EH (cell line): ENCODE results near the gene MIEF1.

Experiments used
- DNase-seq: peaks from one replicate; pipeline ENCODE4 v3.0.0-alpha.2; 2015; ENCODE audit warnings: low read depth

The MIEF1 gene

DNA sequence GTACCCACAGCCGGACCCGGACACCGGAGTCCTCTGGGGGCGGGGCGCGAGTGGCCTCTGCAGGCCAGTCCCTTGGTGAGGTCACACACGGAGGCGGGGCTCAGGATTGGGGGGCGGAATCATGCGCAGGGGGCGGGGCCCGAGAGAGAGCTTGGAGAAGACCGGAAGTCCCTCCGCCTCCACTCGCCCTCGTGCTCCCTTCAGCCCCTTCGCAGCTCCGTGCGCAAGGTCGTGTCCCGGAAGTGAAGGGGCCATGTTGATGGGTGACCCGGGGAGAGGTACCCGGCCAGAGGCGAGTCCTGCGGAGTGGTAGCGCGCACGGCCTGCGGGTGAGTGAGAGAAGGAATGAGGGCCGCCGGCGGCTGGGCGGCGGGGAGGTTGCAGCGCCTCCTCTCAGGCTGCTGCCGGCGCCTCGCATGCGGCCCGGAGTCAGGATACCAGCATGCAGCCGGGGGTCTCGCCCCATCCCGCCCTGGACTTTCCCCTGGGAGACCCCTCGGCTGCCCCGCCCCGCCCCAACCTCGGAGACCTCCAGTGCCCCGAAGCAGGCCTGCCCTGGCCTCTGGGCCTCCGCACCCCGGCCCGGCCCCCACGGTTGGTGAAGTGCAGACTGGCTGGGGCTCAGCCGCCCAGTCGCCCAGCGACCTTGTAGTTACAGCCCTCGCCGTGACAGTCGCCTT, at the start of gene MIEF1:
MIEF1 (plus strand) TSS at position 182 of the 680 bp plus-strand sequence. CDS start 9,005 bp downstream, outside the sequence.
- peak; percentile 96 for DNase-seq

DNA sequence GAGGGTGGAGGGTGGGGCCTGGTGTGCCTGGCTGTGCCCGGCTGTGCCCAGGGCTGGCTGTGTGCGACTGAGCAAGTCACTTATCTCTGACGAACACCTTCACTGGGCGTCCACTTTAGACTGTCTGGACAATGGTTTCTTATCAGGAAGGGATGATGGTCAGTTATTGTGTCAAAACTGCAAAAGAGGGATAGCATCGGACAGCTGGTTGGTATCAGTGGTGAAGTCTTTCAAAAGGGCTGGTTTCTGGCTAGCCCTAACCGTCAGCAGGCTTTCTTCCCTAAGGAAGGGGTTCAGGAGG, 49.4 kb upstream of the MIEF1 start:
- DNase-seq, result no peak

GRCh38 chr22:39453765-39454378, 48.2 kb upstream of the MIEF1 start:
- DNase-seq, result no peak

GRCh38 chr22:39454385-39454871, 47.7 kb upstream of the MIEF1 start:
- DNase-seq, result no peak

DNA sequence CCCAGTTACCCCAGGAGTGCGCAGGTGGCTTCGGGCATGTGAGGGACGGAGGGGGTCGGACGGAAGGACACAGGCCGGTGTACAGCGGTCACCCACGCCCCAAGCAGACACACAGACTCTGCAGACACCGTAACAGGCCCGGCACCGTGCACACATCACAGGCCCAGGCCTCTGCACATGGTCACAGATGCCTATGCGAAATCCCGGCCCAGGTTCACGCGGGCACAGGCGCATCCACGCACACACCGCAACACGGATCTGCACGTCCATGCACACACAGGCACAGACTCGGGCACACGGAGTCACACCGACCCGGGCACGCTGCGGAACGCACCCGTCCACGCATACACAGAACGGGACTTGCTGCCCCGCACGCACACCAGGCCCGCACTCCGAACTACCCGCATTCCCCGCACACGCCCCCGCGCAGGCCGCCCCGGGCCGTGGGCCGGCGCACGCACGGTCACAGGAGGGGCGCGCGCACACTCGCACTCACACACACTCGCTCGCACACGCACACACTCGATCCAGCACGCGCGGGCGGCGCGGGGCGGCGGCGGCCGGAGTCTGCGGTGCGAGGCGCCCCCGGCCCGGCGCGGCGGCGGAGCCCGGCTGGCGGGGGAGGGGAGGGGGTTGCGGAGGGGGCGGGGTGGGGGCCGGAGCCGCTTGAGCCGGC, 45.4 kb upstream of the MIEF1 start, which contains the start of gene MGAT3:
MGAT3 (plus strand) TSS at position 491 of the 676 bp plus-strand sequence. CDS start 30,336 bp downstream, outside the sequence.
- no peak for DNase-seq

DNA sequence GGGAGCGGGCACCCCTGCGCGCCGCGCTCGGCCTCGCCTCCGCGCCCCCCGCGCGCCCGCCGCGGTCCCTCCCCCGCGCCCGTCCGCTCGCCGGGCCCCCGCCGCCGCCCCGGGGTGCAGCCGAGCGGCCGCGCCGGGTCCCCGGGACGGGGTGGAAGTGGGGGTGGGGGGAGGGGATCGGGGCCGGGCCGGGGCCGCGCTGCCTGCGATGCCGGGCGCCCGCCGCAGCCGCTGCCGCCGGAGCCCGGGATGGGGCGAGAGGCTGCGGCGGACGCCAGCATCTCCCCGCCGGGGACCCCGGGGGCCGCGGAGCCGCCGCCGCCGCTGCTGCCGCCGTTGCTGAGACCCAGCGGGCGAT, 44.9 kb upstream of the MIEF1 start:
- DNase-seq, result no peak

DNA sequence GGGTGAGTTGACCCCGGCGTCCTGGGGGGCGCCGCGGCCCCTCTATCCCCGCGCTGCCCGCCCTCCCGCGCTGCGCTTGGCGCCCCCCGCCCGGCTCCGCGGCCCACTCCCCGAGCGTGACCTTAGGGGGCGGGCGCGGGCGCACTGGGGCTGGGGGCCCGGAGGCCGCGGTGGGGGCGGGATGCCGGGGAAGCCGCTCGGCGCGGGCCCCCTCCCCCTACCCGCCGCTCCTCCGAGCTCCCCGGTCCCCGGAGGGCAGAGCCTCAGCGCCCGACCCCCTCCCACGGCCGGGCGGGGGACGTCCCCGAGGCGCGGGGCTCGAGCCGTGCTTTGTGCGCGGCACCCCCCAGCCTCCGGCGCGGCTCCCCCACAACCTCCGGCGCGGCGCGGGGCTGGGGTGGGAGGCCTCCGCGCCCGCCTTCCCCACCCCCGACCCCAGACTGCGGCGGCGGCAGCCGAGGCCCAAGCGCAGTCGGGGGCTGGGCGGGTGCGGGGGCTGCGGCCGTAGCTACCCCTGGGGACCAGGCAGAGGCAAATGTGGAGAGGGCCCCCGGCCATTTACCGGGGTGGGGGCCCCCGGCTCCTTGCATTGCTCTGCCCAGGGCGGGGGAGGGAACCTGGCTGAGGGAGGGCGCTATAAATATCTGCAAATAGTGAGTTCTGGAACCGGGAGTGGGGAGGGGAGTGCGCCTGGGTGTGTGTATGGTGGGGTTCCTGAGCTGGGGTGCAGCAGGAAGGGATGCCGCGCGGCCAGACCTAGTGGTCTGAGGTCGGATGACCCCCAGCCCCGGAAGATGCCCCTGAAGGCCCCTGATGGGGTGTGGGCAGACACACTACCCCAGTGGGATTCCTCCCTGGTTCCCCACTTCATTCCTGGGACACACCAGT, 44.3 kb upstream of the MIEF1 start:
- DNase-seq, result no peak

DNA sequence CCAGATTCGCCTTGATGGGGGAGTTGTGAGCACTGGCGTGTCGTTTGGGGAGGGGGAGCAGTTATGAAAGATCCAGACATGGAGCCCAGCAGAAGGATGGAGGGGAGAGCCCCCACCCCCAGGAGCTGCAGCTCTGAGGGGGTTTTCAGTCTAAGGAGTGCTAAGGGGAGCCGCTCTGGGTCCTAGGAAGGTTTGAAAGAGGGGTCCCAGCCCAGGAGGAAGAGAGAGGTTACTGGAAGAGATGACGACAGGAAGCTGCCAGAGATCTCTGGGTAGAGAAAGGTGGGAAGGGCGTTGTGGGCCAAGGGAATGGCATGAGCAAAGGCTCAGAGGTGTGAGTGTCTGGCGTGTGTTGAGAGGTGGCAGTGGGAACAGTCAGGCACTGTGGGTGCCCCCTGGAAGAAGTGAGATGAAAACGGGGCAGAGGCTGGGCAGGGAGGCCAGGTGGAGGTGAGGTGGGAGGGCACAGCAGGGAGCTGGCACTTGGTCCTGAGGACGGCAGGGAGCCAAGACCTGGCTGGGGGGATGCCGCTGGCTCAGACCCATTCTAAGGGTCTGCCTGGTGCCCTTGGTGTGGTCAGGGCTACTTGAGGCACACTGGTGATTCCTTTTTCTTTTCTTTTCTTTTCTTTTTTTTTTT, 43.5 kb upstream of the MIEF1 start:
- no peak for DNase-seq

DNA sequence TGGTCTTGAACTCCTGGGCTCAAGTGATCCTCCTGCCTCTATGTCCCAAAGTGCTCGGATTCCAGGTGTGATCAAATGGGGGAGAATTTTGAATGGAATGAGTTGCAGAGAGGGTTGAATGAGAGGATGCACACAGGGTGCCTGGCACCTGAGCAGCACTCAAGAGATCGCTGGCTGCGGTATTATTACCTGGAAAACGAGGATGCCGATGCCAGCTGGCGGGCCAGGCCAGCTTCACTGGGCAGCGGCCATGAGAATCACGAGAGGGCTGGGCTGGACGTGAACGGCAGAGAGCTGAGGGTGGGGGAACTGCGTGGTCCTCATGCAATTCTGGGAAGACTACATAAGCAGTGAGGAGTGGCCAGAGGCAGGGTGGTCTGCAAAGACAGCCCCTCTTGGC, 42.4 kb upstream of the MIEF1 start:
- DNase-seq, result no peak

DNA sequence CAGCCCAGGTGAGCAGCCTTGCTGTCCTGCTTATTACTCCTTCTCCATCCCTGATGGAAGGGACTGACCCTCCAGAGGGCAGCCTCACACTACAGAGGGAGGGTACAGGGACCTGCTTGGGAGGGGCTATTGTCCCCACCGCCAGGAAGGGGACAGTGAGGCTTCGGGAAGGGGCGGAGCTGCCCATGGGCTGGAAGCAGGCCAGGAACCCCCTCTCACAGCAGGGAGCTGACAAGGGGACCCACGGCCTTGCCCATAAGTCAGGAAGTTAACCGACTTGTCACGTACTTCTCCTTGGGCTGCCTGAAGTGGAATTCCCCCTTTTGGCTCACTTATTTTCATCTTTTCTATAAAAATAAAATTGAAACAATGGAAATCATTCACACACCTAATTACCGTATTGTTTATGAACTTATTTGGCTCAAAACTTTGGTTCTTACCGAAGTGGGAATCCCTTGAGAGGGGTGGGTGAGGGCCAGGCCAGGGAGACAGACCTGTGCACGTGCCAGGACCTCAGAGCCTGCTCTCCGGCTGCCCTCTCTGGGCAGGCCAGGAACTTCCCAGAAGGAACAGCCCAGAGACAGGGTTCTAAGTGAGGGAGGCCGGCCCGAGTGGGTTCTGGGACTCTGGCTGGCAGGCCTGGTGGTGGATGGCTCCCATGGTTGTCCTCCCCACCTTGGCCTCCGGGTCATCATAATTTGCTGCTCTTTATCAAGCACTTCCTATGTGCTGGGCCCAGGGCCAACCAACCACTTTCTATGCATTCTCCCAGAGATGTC, 39.5 kb upstream of the MIEF1 start:
- no peak for DNase-seq

- no peak for DNase-seq
Observed at GRCh38 chr22:39463277-39463676, 38.8 kb upstream of the MIEF1 start.

- DNase-seq, result peak; percentile 35
Observed at GRCh38 chr22:39463931-39464390, 38.1 kb upstream of the MIEF1 start.

GRCh38 chr22:39466228-39467006, 35.7 kb upstream of the MIEF1 start:
- no peak for DNase-seq

DNA sequence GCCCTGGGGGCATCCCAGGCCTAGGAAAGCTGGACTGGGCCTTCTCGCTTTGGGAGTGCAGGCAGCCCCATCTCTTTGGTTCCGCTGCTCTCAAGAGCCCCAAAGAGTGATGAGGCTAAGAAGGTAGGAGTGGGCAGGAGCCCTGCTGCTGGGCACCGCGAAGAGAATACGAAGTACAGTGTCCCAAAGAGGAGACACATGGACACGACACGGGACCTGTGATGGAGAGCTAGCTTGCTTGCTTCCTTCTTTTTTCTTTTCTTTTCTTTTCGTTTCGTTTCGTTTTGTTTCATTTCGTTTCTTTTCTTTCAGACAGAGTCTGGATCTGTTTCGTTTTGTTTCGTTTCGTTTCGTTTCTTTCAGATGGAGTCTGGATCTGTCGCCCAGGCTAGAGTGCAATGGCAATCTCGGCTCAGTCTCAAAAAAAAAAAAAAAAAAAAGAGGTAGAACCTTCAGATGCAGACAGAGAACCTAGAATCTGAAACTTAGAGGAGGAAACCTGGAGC, 34.6 kb upstream of the MIEF1 start:
- no peak for DNase-seq

- DNase-seq, result no peak
Observed at GRCh38 chr22:39468487-39469325, 33.4 kb upstream of the MIEF1 start.

- DNase-seq, result no peak
Observed at GRCh38 chr22:39469326-39469680, 32.8 kb upstream of the MIEF1 start.

- DNase-seq, result no peak
Observed at GRCh38 chr22:39469681-39470450, 32.2 kb upstream of the MIEF1 start.
